ENCODE measurements around the gene ITGB8.

The ITGB8 gene

GRCh38 chr7:20454202-20454601, 123.5 kb downstream of the ITGB8 start:
- TF ChIP-seq JUND (IDR thresholded peaks at IDR 0.05; ENCODE audit: low read depth), result no peak
- no peak for DNase-seq (ENCODE audit: low read depth in 1 of 2, low spot score in 1 of 2)
- in situ Hi-C loops (cut with HindIII; ENCODE audit: low pct_unique_long_range_greater_than_20kb, low sequenced_read_pairs), result no loop called here

- TF ChIP-seq JUND (IDR thresholded peaks at IDR 0.05; ENCODE audit: low read depth), result no peak
Observed at GRCh38 chr7:20456701-20457100, 126.0 kb downstream of the ITGB8 start.

GRCh38 chr7:20458521-20458920, 127.8 kb downstream of the ITGB8 start:
- DNase-seq (ENCODE audit: low read depth in 1 of 2, low spot score in 1 of 2), result peak in 1 of 2 experiments; percentile 58
- in situ Hi-C loops (cut with HindIII; ENCODE audit: low pct_unique_long_range_greater_than_20kb, low sequenced_read_pairs), result no loop called here
- peak; percentile 59; the same call in 1 of the 2 replicates for TF ChIP-seq JUND (IDR thresholded peaks at IDR 0.05; ENCODE audit: low read depth)

More at GRCh38 chr7:20456701-20457100, 126.0 kb downstream of the ITGB8 start:
- in situ Hi-C loops (cut with HindIII; ENCODE audit: low pct_unique_long_range_greater_than_20kb, low sequenced_read_pairs), result no loop called here
- DNase-seq (ENCODE audit: low read depth in 1 of 2, low spot score in 1 of 2), result no peak

- DNase-seq (ENCODE audit: low read depth in 1 of 2, low spot score in 1 of 2), result no peak
- TF ChIP-seq JUND (IDR thresholded peaks at IDR 0.05; ENCODE audit: low read depth), result no peak
- in situ Hi-C loops (cut with HindIII; ENCODE audit: low pct_unique_long_range_greater_than_20kb, low sequenced_read_pairs), result no loop called here
Observed at GRCh38 chr7:20459419-20459818, 128.7 kb downstream of the ITGB8 start.

GRCh38 chr7:20464891-20465290, 134.2 kb downstream of the ITGB8 start:
- in situ Hi-C loops (cut with HindIII; ENCODE audit: low pct_unique_long_range_greater_than_20kb, low sequenced_read_pairs), result no loop called here
- DNase-seq (ENCODE audit: low read depth in 1 of 2, low spot score in 1 of 2), result no peak
- no peak for TF ChIP-seq JUND (IDR thresholded peaks at IDR 0.05; ENCODE audit: low read depth)

All from T47D (cell line).